Chondrocyte (in vitro differentiated cells): ENCODE data around the gene RERE. TPM values are rescaled to one million over a fixed set of nuclear protein-coding genes. Genes with fewer than 3 reads are reported as not detected.

Source experiments
- DNase-seq: peaks from one replicate; pipeline ENCODE4 v3.0.0; 2021; ENCODE audit warnings: mixed read lengths, low spot score
- H3K27ac Mint-ChIP-seq: one replicate; pipeline ENCODE4 v1.8.0; 2021; ENCODE audit warnings: mild to moderate bottlenecking, moderate library complexity, mixed read lengths; ENCODE audit not compliant: unreplicated experiment
- H3K27me3 Mint-ChIP-seq: 2 replicates; pipeline ENCODE4 v1.8.0; 2021; ENCODE audit warnings: low read depth, mixed read lengths
- H3K36me3 Mint-ChIP-seq: 2 replicates; pipeline ENCODE4 v1.8.0; 2021; ENCODE audit warnings: low read depth, mixed read lengths
- H3K4me1 Mint-ChIP-seq: 2 replicates; pipeline ENCODE4 v1.8.0; 2021; ENCODE audit warnings: low read depth, mild to moderate bottlenecking, mixed read lengths
- H3K4me3 Mint-ChIP-seq: one replicate; pipeline ENCODE4 v1.8.0; 2021; ENCODE audit warnings: mild to moderate bottlenecking, moderate library complexity, mixed read lengths; ENCODE audit not compliant: unreplicated experiment
- H3K9me3 Mint-ChIP-seq: 2 replicates; pipeline ENCODE4 v1.8.0; 2021; ENCODE audit warnings: low read depth, mixed read lengths
- total RNA-seq: library from RNA; stranded (reverse); gene quantifications from 3 replicates; pipeline ENCODE4 v1.2.1, GENCODE V29; 2021
- TF ChIP-seq, protein P1 (sequence below): fragments of 200-600 bp; sonication (generic); IDR thresholded peaks from 2 replicates; pipeline ENCODE4 v1.5.0; 2021; ENCODE audit warnings: antibody characterized with exemption, mild to moderate bottlenecking, moderate library complexity

RERE gene
- total RNA-seq, 1 donor from 2014 or later = 64.9 TPM

DNA sequence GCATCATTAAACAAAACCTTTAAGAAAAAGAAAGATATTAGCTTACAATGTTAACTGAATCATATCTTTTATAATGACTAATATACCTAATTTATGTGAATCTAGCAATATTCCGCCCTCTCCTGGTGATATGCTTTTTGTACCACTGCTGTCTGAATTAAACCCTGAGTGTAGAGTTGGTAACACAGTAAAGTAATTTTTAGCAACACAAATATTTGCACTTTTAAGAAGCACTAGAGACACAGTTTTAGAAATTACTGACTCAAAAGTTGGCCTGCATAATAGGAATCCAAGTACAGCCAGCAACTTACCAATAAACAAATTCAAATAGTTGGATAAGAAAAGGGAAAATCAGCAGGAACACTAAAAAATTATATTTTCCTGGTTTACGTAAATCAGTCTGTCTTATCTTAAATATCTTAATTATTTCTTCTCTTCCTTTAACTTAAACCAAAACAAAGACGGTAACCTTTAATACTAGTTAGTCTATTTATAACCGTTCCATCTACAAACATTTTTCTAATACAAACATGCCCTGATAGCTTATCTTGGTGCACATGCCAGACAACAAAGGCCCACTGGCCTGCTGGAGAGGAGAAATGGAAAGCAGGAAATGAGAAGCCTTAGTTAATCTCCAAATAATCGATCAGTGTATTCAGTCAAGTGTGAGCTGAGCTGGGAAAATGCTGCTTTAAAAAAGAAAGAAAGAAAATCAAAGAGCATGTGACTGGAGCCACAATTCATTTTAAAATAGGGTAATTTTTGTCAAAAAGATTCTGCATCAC lies 246.0 kb downstream of the RERE start:
- Mint-ChIP-seq H3K36me3 (no peaks in the 10 kb centered on the region), H3K27ac (peak overlapping the region; percentile 3), H3K4me1 (peaks cover 20% of the 10 kb centered on the region), H3K9me3 (no peaks in the 10 kb centered on the region), H3K27me3 (no peaks in the 10 kb centered on the region), H3K4me3 (no peak overlapping the region)
- no peak for DNase-seq
- TF ChIP-seq, protein P1, sequence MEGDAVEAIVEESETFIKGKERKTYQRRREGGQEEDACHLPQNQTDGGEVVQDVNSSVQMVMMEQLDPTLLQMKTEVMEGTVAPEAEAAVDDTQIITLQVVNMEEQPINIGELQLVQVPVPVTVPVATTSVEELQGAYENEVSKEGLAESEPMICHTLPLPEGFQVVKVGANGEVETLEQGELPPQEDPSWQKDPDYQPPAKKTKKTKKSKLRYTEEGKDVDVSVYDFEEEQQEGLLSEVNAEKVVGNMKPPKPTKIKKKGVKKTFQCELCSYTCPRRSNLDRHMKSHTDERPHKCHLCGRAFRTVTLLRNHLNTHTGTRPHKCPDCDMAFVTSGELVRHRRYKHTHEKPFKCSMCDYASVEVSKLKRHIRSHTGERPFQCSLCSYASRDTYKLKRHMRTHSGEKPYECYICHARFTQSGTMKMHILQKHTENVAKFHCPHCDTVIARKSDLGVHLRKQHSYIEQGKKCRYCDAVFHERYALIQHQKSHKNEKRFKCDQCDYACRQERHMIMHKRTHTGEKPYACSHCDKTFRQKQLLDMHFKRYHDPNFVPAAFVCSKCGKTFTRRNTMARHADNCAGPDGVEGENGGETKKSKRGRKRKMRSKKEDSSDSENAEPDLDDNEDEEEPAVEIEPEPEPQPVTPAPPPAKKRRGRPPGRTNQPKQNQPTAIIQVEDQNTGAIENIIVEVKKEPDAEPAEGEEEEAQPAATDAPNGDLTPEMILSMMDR = peak; percentile 81

DNA sequence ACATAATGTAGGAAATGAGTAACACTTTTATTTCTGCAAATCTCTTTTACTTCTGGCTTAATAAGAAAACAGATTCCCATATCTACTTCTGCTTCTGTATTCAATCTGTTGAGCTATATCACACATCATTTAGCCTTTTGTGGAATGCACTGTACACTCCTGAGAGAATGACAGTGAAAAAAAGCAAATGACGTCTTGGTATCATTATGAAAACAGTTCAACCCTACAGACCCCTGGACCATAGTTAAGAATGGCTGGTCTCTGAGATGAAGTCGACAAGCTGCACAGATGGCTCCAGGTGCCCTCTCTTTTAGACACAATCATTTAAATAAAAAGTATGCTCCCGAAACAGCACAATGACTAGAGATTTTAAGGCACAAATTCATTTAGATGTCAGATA lies 247.0 kb downstream of the RERE start:
- peak overlapping the region; percentile 74 for H3K27ac Mint-ChIP-seq
- DNase-seq = no peak

DNA sequence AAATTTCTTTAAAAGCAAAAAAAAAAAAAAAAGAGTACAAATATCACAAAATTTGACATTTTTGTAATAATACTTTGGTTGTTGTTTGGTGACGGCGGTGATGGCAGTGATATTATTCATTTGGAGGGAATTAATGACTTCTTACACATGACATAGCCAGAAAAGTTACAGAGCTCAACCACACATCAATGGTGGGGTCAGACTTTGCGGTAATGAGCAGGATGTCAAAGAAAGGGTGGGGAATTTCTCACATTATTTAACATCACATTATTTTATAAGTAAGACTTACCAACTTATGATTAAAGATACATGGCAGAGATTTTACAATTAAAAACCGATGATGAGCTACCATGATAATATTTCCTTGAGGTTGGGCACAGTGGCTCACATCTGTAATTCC lies 248.2 kb downstream of the RERE start:
- no peak for DNase-seq
- no peak overlapping the region for H3K27ac Mint-ChIP-seq
- no peaks in the 10 kb centered on the region for H3K36me3 Mint-ChIP-seq
- H3K4me1 Mint-ChIP-seq = peaks cover 20% of the 10 kb centered on the region
- no peak overlapping the region for H3K4me3 Mint-ChIP-seq
- TF ChIP-seq, protein P1 = no peak
- H3K27me3 Mint-ChIP-seq = no peaks in the 10 kb centered on the region
- H3K9me3 Mint-ChIP-seq = no peaks in the 10 kb centered on the region

More for the DNA sequence above, 247.0 kb downstream of the RERE start:
- no peaks in the 10 kb centered on the region for H3K27me3 Mint-ChIP-seq
- no peaks in the 10 kb centered on the region for H3K9me3 Mint-ChIP-seq
- TF ChIP-seq, protein P1 = no peak
- no peaks in the 10 kb centered on the region for H3K36me3 Mint-ChIP-seq
- H3K4me1 Mint-ChIP-seq = peaks cover 20% of the 10 kb centered on the region
- H3K4me3 Mint-ChIP-seq = no peak overlapping the region

DNA sequence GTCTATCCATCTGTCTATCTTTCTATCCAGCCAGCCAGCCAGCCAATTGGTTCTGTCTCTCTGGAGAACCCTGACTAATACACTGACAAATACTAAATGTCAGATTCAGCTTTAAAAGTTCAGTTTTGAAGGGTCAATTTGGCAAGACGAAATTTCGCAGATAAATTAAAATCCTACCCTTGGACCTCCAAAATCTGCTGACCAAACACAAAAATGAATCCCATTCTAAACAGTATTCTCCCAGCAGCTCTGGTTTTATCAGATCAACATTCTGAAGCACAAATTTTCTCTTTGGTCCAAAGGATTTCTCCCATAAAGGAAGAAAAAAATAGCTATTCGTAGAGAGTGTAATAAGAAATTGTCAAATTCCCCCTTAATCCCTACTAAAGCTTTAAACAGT lies 248.6 kb downstream of the RERE start:
- no peaks in the 10 kb centered on the region for H3K36me3 Mint-ChIP-seq
- no peak overlapping the region for H3K27ac Mint-ChIP-seq
- no peaks in the 10 kb centered on the region for H3K9me3 Mint-ChIP-seq
- TF ChIP-seq, protein P1 = no peak
- H3K4me1 Mint-ChIP-seq = peaks cover 22% of the 10 kb centered on the region
- H3K27me3 Mint-ChIP-seq = no peaks in the 10 kb centered on the region
- H3K4me3 Mint-ChIP-seq = no peak overlapping the region
- no peak for DNase-seq

DNA sequence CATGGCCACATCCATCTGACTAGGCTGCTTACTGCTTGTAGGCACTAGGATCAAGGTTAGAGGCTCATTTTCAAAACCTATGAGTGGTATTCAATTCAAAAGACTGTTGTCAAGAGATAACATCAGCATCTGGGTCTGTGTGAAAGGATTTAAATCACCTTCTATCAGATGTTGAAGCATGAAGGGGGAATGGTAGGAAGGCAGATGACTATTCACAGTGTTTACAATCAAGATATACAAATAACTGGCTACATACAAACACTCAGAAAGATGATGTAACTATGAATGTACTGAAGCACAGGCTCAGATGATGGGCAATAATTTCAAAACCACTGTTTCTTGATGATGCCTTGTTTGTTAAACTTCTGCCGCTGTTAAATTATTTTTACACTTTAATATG lies 250.3 kb downstream of the RERE start:
- H3K27ac Mint-ChIP-seq = no peak overlapping the region
- H3K36me3 Mint-ChIP-seq = no peaks in the 10 kb centered on the region
- H3K4me1 Mint-ChIP-seq = peaks cover 32% of the 10 kb centered on the region
- no peaks in the 10 kb centered on the region for H3K9me3 Mint-ChIP-seq
- H3K27me3 Mint-ChIP-seq = no peaks in the 10 kb centered on the region
- DNase-seq = no peak
- TF ChIP-seq, protein P1 = no peak
- no peak overlapping the region for H3K4me3 Mint-ChIP-seq
